Endothelial cell of umbilical vein (primary cell): Measurements from ENCODE around the gene MAPKBP1. TPM values are rescaled to one million over a fixed set of nuclear protein-coding genes. Genes with fewer than 3 reads are reported as not detected.

Experiments
- BruUV-seq: library from RNA; stranded (reverse); fragments of 400-500 nt; replicated peaks from 2 replicates; lab custom pipeline; 2021; lab: Mats Ljungman, UMichigan
- CTCF ChIA-PET: fragments of 300-600, 350-600 bp; sonication (Branson Sonifier 250); formaldehyde crosslinking; loops from one replicate; lab custom pipeline; 2021; ENCODE audit warnings: antibody characterized with exemption, inconsistent platforms; lab: Charles Lee
- POLR2A ChIA-PET: fragments of 300-600, 350-600 bp; sonication (Branson Sonifier 250); formaldehyde crosslinking; loops from one replicate; lab custom pipeline; 2021; ENCODE audit warnings: antibody characterized with exemption, inconsistent platforms; lab: Charles Lee
- DNase-seq: peaks from one replicate; pipeline ENCODE4 v3.0.0-alpha.2; 2011; ENCODE audit warnings: low read depth, low spot score
- FAIRE-seq: peaks from 2 replicates; lab custom pipeline; 2011; peaks lifted over from hg19 to GRCh38; lab: Jason Lieb, UNC
- H2AFZ ChIP-seq: 2 replicates; pipeline ENCODE4 v1.6.0; 2012; ENCODE audit warnings: low read depth, low read length, control low read depth, inconsistent platforms
- H3K27ac ChIP-seq: 2 replicates; pipeline ENCODE4 v1.5.1; 2011; ENCODE audit warnings: low read depth, mild to moderate bottlenecking, control low read depth, low read length, moderate library complexity; ENCODE audit not compliant: insufficient read depth
- H3K27me3 ChIP-seq, 2 experiments: 2 replicates each; pipeline versions ENCODE4 v1.6.0 to v1.6.1; 2011; ENCODE audit warnings: low read length in 2 of 2, mixed read lengths in 1 of 2; ENCODE audit not compliant: control insufficient read depth in 2 of 2, insufficient read depth in 2 of 2
- H3K36me3 ChIP-seq, 2 experiments: 2 replicates in 1 of 2; 3 replicates in 1 of 2; pipeline ENCODE4 v1.5.1; 2011; ENCODE audit warnings: low read length in 2 of 2, mild to moderate bottlenecking in 1 of 2, moderate library complexity in 1 of 2; ENCODE audit not compliant: control insufficient read depth in 2 of 2, insufficient read depth in 2 of 2; ENCODE audit errors: extremely low read depth in 1 of 2
- H3K4me1 ChIP-seq: 3 replicates; pipeline ENCODE4 v1.5.1; 2011; ENCODE audit warnings: mild to moderate bottlenecking, low read length; ENCODE audit not compliant: control insufficient read depth, insufficient read depth; ENCODE audit errors: extremely low read depth
- H3K4me2 ChIP-seq: 2 replicates; pipeline ENCODE4 v1.6.1; 2011; ENCODE audit warnings: low read length, control low read depth, mixed read lengths; ENCODE audit not compliant: insufficient read depth
- H3K4me3 ChIP-seq, 3 experiments: fragments of 200-600 bp in 1 of 3; sonication (generic), shearing (Covaris generic) in 1 of 3; replicated peaks in 1 of 3; 2 replicates each; pipeline ENCODE4 v1.5.1; 2011 to 2016; ENCODE audit warnings: control low read depth in 3 of 3, low read length in 3 of 3, mild to moderate bottlenecking in 2 of 3, inconsistent platforms in 1 of 3, low read depth in 1 of 3, moderate library complexity in 1 of 3; ENCODE audit not compliant: insufficient read depth in 1 of 3
- H3K79me2 ChIP-seq: 2 replicates; pipeline ENCODE4 v1.6.0; 2012; ENCODE audit warnings: low read length, inconsistent platforms; ENCODE audit not compliant: control insufficient read depth, insufficient read depth
- H3K9ac ChIP-seq: replicated peaks from 2 replicates; pipeline ENCODE3; 2011; ENCODE audit warnings: low read length, control low read depth; ENCODE audit not compliant: insufficient read depth; ENCODE audit errors: extremely low read depth
- H3K9me1 ChIP-seq: replicated peaks from 3 replicates; pipeline ENCODE4 v1.6.0; 2011; ENCODE audit warnings: mild to moderate bottlenecking, low read length; ENCODE audit not compliant: control insufficient read depth, insufficient read depth; ENCODE audit errors: extremely low read depth
- H3K9me3 ChIP-seq: replicated peaks from 2 replicates; pipeline ENCODE4 v1.5.1; 2012; ENCODE audit warnings: low read length, inconsistent platforms; ENCODE audit not compliant: control insufficient read depth, insufficient read depth
- H4K20me1 ChIP-seq: replicated peaks from 2 replicates; pipeline ENCODE3; 2011; ENCODE audit warnings: mild to moderate bottlenecking, low read length; ENCODE audit not compliant: control insufficient read depth, insufficient read depth; ENCODE audit errors: extremely low read depth
- EZH2 ChIP-seq: IDR thresholded peaks from 2 replicates; pipeline ENCODE4 v1.6.1; 2012; ENCODE audit warnings: borderline replicate concordance, low read depth, mild to moderate bottlenecking, moderate library complexity, low read length, inconsistent platforms; ENCODE audit not compliant: severe bottlenecking
- FOS ChIP-seq: IDR thresholded peaks from 2 replicates; pipeline ENCODE4 v1.6.1; 2011; ENCODE audit warnings: mild to moderate bottlenecking, low read length, moderate library complexity, borderline replicate concordance; ENCODE audit not compliant: insufficient read depth
- GATA2 ChIP-seq: IDR thresholded peaks from 2 replicates; pipeline ENCODE4 v1.7.0; 2011; ENCODE audit warnings: low read depth, mild to moderate bottlenecking, moderate library complexity, mixed read lengths, low read length; ENCODE audit not compliant: insufficient read length, insufficient read depth
- JUN ChIP-seq: IDR thresholded peaks from 2 replicates; pipeline ENCODE4 v1.6.1; 2011; ENCODE audit warnings: borderline replicate concordance, low read depth; ENCODE audit not compliant: insufficient read length, insufficient read depth
- MYC ChIP-seq: IDR thresholded peaks from one replicate; pipeline ENCODE4 v1.6.1; 2011; ENCODE audit warnings: mild to moderate bottlenecking, low read depth, low read length
- POLR2A ChIP-seq: IDR thresholded peaks from 2 replicates; pipeline ENCODE4 v1.6.1; 2012; ENCODE audit warnings: low read depth, mild to moderate bottlenecking, control low read depth, low read length
- POLR2AphosphoS5 ChIP-seq: IDR thresholded peaks from 2 replicates; pipeline ENCODE4 v1.6.1; 2012; ENCODE audit warnings: low read depth, mild to moderate bottlenecking, control low read depth, low read length, moderate library complexity; ENCODE audit not compliant: insufficient read depth
- dilution Hi-C: fragments of 300-500 bp; cut with MboI; formaldehyde crosslinking; loops from one replicate; pipeline ENCODE4 v1.15.0; 2019; ENCODE audit warnings: low sequenced_read_pairs; ENCODE audit not compliant: extremely low pct_ligation_motif_present
- intact Hi-C: fragments of 100-400 bp; cut with micrococcal nuclease; formaldehyde crosslinking; loops from one replicate; pipeline ENCODE4 v1.10.0; 2022
- polyA plus RNA-seq, 4 experiments: library from polyadenylated mRNA; depleted of rRNA in 3 of 4; stranded (reverse) in 3 of 4; unstranded in 1 of 4; fragments of >200 nt; gene quantifications; 2 replicates each; pipeline versions ENCODE4 v1.2.1 to v1.2.3, GENCODE V29; 2011 to 2012; ENCODE audit warnings: missing spikeins in 1 of 4
- total RNA-seq: library from RNA; stranded (reverse); gene quantifications from 2 replicates; pipeline ENCODE4 v1.2.3, GENCODE V29; 2021
- TF ChIP-seq, protein P1 (sequence below): IDR thresholded peaks from 2 replicates; pipeline ENCODE4 v1.6.1; 2011; ENCODE audit not compliant: insufficient read depth, insufficient read length
- TF ChIP-seq, protein P2 (sequence below), 2 donors: IDR thresholded peaks; 1 replicate in 1 of 2; 2 replicates in 1 of 2; pipeline ENCODE4 v1.5.1; 2011; ENCODE audit warnings: low read length in 2 of 2, mild to moderate bottlenecking in 2 of 2, moderate library complexity in 2 of 2, control low read depth in 1 of 2, inconsistent platforms in 1 of 2, low read depth in 1 of 2; ENCODE audit not compliant: insufficient read depth in 1 of 2; ENCODE audit errors: extremely low read depth in 1 of 2

Gene MAPKBP1
- total and polyA plus RNA-seq, 2 donors (not counting 3 experiments of a cell fraction or from before 2014, with no cell fraction given) = 12.3 to 55.8 TPM

GRCh38 chr15:41778521-41778920 lies 4.2 kb downstream of the MAPKBP1 start:
- H3K79me2 ChIP-seq = peaks cover 74% of the 10 kb centered on the region

More at GRCh38 chr15:41778521-41778920, 4.2 kb downstream of the MAPKBP1 start:
- no peaks in the 10 kb centered on the region for H4K20me1 ChIP-seq
- no peaks in the 10 kb centered on the region for H3K36me3 ChIP-seq
- dilution Hi-C loops = no loop called here
- intact Hi-C loops = no loop called here
- TF ChIP-seq POLR2AphosphoS5 (no peak), MYC (no peak), EZH2 (no peak), POLR2A (no peak), GATA2 (peak; percentile 63), JUN (no peak), FOS (peak; percentile 34)
- TF ChIP-seq, protein P1, sequence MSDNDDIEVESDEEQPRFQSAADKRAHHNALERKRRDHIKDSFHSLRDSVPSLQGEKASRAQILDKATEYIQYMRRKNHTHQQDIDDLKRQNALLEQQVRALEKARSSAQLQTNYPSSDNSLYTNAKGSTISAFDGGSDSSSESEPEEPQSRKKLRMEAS = no peak
- TF ChIP-seq, protein P2, sequence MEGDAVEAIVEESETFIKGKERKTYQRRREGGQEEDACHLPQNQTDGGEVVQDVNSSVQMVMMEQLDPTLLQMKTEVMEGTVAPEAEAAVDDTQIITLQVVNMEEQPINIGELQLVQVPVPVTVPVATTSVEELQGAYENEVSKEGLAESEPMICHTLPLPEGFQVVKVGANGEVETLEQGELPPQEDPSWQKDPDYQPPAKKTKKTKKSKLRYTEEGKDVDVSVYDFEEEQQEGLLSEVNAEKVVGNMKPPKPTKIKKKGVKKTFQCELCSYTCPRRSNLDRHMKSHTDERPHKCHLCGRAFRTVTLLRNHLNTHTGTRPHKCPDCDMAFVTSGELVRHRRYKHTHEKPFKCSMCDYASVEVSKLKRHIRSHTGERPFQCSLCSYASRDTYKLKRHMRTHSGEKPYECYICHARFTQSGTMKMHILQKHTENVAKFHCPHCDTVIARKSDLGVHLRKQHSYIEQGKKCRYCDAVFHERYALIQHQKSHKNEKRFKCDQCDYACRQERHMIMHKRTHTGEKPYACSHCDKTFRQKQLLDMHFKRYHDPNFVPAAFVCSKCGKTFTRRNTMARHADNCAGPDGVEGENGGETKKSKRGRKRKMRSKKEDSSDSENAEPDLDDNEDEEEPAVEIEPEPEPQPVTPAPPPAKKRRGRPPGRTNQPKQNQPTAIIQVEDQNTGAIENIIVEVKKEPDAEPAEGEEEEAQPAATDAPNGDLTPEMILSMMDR (IDR thresholded peaks at IDR 0.05; ENCODE audit: extremely low read depth in 1 of 2, insufficient read depth in 1 of 2, low read depth in 1 of 2, low read length in 2 of 2) = no peak
- peak overlapping the region in 1 of 3 experiments; percentile 36 for H3K4me3 ChIP-seq
- peak; percentile 78 for FAIRE-seq
- no peaks in the 10 kb centered on the region for H3K27me3 ChIP-seq
- peak overlapping the region; percentile 63 for H3K27ac ChIP-seq
- no peak overlapping the region for H2AFZ ChIP-seq
- peak; percentile 66 for DNase-seq
- H3K9ac ChIP-seq = peak overlapping the region; percentile 16
- no peaks in the 10 kb centered on the region for H3K9me1 ChIP-seq
- peaks cover 64% of the 10 kb centered on the region for H3K4me1 ChIP-seq
- ChIA-PET POLR2A (interaction anchor here (0.6 to 1.8 kb wide), 3 partner anchors 11 to 288 kb away, joined by 4 to 10 read pairs (median 5); no protein-coding TSS in a partner anchor), CTCF (interaction anchor here (0.6 to 13.5 kb wide), 4 partner anchors 15 to 553 kb away, joined by 3 to 754 read pairs (median 112); no protein-coding TSS in a partner anchor)
- peak overlapping the region; percentile 99 for H3K4me2 ChIP-seq
- BruUV-seq = no TSS peak
- no peaks in the 10 kb centered on the region for H3K9me3 ChIP-seq
